ENCODE measurements around the gene UBE2J2. TPM values are rescaled to one million over a fixed set of nuclear protein-coding genes. Genes with fewer than 3 reads are reported as not detected.

Gene UBE2J2
- total RNA-seq, 1 donor from 2014 or later, result 73.8 TPM

- Mint-ChIP-seq H3K4me1 (ENCODE audit: unreplicated experiment) (peaks cover 11% of the 10 kb centered on the region), H3K9me3 (no peaks in the 10 kb centered on the region), H3K36me3 (peaks cover 3% of the 10 kb centered on the region), H3K27ac (peak overlapping the region; percentile 56), H3K27me3 (no peaks in the 10 kb centered on the region), H3K4me3 (peak overlapping the region; percentile 79)
- TF ChIP-seq CTCF (conservative IDR thresholded peaks at IDR 0.05), result no peak
- DNase-seq (ENCODE audit: extremely low spot score, unreplicated experiment), result no peak
Observed at GRCh38 chr1:1310476-1311053, 36.9 kb upstream of the UBE2J2 start.

GRCh38 chr1:1310109-1310385 is 36.4 kb upstream of the UBE2J2 start:
- Mint-ChIP-seq H3K27me3 (no peaks in the 10 kb centered on the region), H3K36me3 (peaks cover 3% of the 10 kb centered on the region), H3K4me3 (peak overlapping the region; percentile 79), H3K27ac (no peak overlapping the region), H3K9me3 (no peaks in the 10 kb centered on the region), H3K4me1 (ENCODE audit: unreplicated experiment) (peaks cover 11% of the 10 kb centered on the region)
- TF ChIP-seq CTCF (conservative IDR thresholded peaks at IDR 0.05), result no peak
- no peak for DNase-seq (ENCODE audit: extremely low spot score, unreplicated experiment)

GRCh38 chr1:1309251-1310108 is 35.8 kb upstream of the UBE2J2 start:
- Mint-ChIP-seq H3K4me1 (ENCODE audit: unreplicated experiment) (peaks cover 14% of the 10 kb centered on the region), H3K27ac (peak overlapping the region; percentile 50), H3K27me3 (no peaks in the 10 kb centered on the region), H3K9me3 (no peaks in the 10 kb centered on the region), H3K36me3 (peaks cover 3% of the 10 kb centered on the region), H3K4me3 (peak overlapping the region; percentile 83)
- DNase-seq (ENCODE audit: extremely low spot score, unreplicated experiment), result no peak
- no peak for TF ChIP-seq CTCF (conservative IDR thresholded peaks at IDR 0.05)

GRCh38 chr1:1308756-1309250 is 35.1 kb upstream of the UBE2J2 start:
- Mint-ChIP-seq H3K4me1 (ENCODE audit: unreplicated experiment) (peaks cover 15% of the 10 kb centered on the region), H3K27me3 (no peaks in the 10 kb centered on the region), H3K27ac (peak overlapping the region; percentile 79), H3K4me3 (peak overlapping the region; percentile 86), H3K9me3 (no peaks in the 10 kb centered on the region), H3K36me3 (peaks cover 2% of the 10 kb centered on the region)
- no peak for TF ChIP-seq CTCF (conservative IDR thresholded peaks at IDR 0.05)
- no peak for DNase-seq (ENCODE audit: extremely low spot score, unreplicated experiment)

GRCh38 chr1:1307923-1308755 is 34.5 kb upstream of the UBE2J2 start, which contains the start of the genes ACAP3 and PUSL1:
TSS of gene ACAP3 (minus strand) at chr1:1307930. CDS start at chr1:1307815, 115 bp downstream.
TSS of gene PUSL1 (plus strand) at chr1:1308597. CDS start at chr1:1308644, 47 bp downstream.
- no peak for TF ChIP-seq CTCF (conservative IDR thresholded peaks at IDR 0.05)
- Mint-ChIP-seq H3K27ac (peak within 1 kb of the TSS; percentile 93), H3K4me3 (peak within 1 kb of the TSS; percentile 91), H3K27me3 (no peaks in the 10 kb centered on the region), H3K36me3 (no peaks in the 10 kb centered on the region), H3K9me3 (no peaks in the 10 kb centered on the region), H3K4me1 (ENCODE audit: unreplicated experiment) (peaks cover 15% of the 10 kb centered on the region)
- DNase-seq (ENCODE audit: extremely low spot score, unreplicated experiment), result peak; percentile 92

Measured in type B pancreatic cell (in vitro differentiated cells).